Neural progenitor cell (in vitro differentiated cells): ENCODE data around the gene PNKP. TPM values are rescaled to one million over a fixed set of nuclear protein-coding genes. Genes with fewer than 3 reads are reported as not detected.

Source experiments
- DNase-seq: peaks from one replicate; pipeline ENCODE4 v3.0.0-alpha.2; 2016; ENCODE audit warnings: low spot score
- H2AFZ ChIP-seq: fragments of 200-600 bp; sonication (generic); replicated peaks from 2 replicates; pipeline ENCODE4 v1.6.1; 2016; ENCODE audit warnings: antibody characterized with exemption
- H3F3A ChIP-seq: fragments of 200-600 bp; sonication (generic); 2 replicates; pipeline ENCODE4 v1.6.1; 2016; ENCODE audit warnings: antibody characterized with exemption, low read depth
- H3K27ac ChIP-seq: fragments of 200-600 bp; sonication (generic); 2 replicates; pipeline ENCODE4 v1.5.1; 2016; ENCODE audit warnings: mild to moderate bottlenecking
- H3K27me3 ChIP-seq: fragments of 200-600 bp; sonication (generic); 2 replicates; pipeline ENCODE4 v1.6.1; 2016; ENCODE audit warnings: mild to moderate bottlenecking, moderate library complexity
- H3K36me3 ChIP-seq: fragments of 200-600 bp; sonication (generic); 2 replicates; pipeline ENCODE4 v1.5.1; 2016
- H3K4me1 ChIP-seq: fragments of 200-600 bp; sonication (generic); 2 replicates; pipeline ENCODE4 v1.6.1; 2016; ENCODE audit warnings: mixed run types
- H3K4me2 ChIP-seq: fragments of 200-600 bp; sonication (generic); 2 replicates; pipeline ENCODE4 v1.6.1; 2016
- H3K4me3 ChIP-seq: fragments of 200-600 bp; sonication (generic); 2 replicates; pipeline ENCODE4 v1.5.1; 2016
- H3K79me2 ChIP-seq: fragments of 200-600 bp; sonication (generic); 2 replicates; pipeline ENCODE4 v1.6.1; 2016; ENCODE audit warnings: low read depth
- H3K9ac ChIP-seq: fragments of 200-600 bp; sonication (generic); 2 replicates; pipeline ENCODE4 v1.6.1; 2016
- H3K9me3 ChIP-seq: fragments of 200-600 bp; sonication (generic); 2 replicates; pipeline ENCODE4 v1.5.1; 2016; ENCODE audit warnings: low read depth
- H4K20me1 ChIP-seq: fragments of 200-600 bp; sonication (generic); 2 replicates; pipeline ENCODE4 v1.6.1; 2016; ENCODE audit warnings: low read depth
- H3K27ac Mint-ChIP-seq: 3 replicates; pipeline ENCODE4 v1.8.0; 2021; ENCODE audit warnings: mixed read lengths
- H3K27me3 Mint-ChIP-seq: 2 replicates; pipeline ENCODE4 v1.8.0; 2022; ENCODE audit warnings: low read depth, mild to moderate bottlenecking, inconsistent platforms, moderate library complexity, mixed read lengths; ENCODE audit not compliant: insufficient read depth
- H3K36me3 Mint-ChIP-seq: 3 replicates; pipeline ENCODE4 v1.8.0; 2021; ENCODE audit warnings: mixed read lengths
- H3K4me1 Mint-ChIP-seq: 3 replicates; pipeline ENCODE4 v1.8.0; 2021; ENCODE audit warnings: mixed read lengths
- H3K4me3 Mint-ChIP-seq: 3 replicates; pipeline ENCODE4 v1.8.0; 2021; ENCODE audit warnings: mild to moderate bottlenecking, moderate library complexity, mixed read lengths
- H3K9me3 Mint-ChIP-seq: 3 replicates; pipeline ENCODE4 v1.8.0; 2020; ENCODE audit warnings: mixed read lengths
- EZH2 ChIP-seq: fragments of 200-600 bp; sonication (generic); IDR thresholded peaks from 2 replicates; pipeline ENCODE4 v1.6.1; 2017; ENCODE audit warnings: antibody characterized with exemption, mild to moderate bottlenecking, moderate library complexity
- EZH2phosphoT487 ChIP-seq: fragments of 200-600 bp; sonication (generic); IDR thresholded peaks from 2 replicates; pipeline ENCODE4 v1.6.1; 2017; ENCODE audit warnings: antibody characterized with exemption
- total RNA-seq: library from RNA; depleted of rRNA; stranded (reverse); fragments of >200 nt; gene quantifications from 2 replicates; pipeline ENCODE4 v1.2.3, GENCODE V29; 2015; ENCODE audit warnings: low replicate concordance
- TF ChIP-seq, protein P1 (sequence below): fragments of 200-600 bp; sonication (generic); IDR thresholded peaks from 2 replicates; pipeline ENCODE4 v1.5.1; 2017; ENCODE audit warnings: antibody characterized with exemption, mild to moderate bottlenecking

The PNKP gene
- total RNA-seq, 1 donor from 2014 or later, result 41.1 TPM

GRCh38 chr19:49887037-49887664 lies 19.8 kb upstream of the PNKP start:
- peaks cover 4% of the 10 kb centered on the region for H3K36me3 ChIP-seq
- H2AFZ ChIP-seq, result no peak overlapping the region
- Mint-ChIP-seq H3K9me3 (no peaks in the 10 kb centered on the region), H3K27ac (no peak overlapping the region), H3K27me3 (peaks cover 11% of the 10 kb centered on the region), H3K4me3 (no peak overlapping the region), H3K36me3 (peaks cover 22% of the 10 kb centered on the region), H3K4me1 (peaks cover 4% of the 10 kb centered on the region)
- no peak overlapping the region for H3K4me3 ChIP-seq
- DNase-seq, result no peak
- H3K9ac ChIP-seq, result no peak overlapping the region
- H3K79me2 ChIP-seq, result no peaks in the 10 kb centered on the region
- no peak overlapping the region for H3K4me2 ChIP-seq
- H3K27me3 ChIP-seq, result peaks cover 24% of the 10 kb centered on the region
- peaks cover 23% of the 10 kb centered on the region for H3F3A ChIP-seq
- H3K4me1 ChIP-seq, result no peaks in the 10 kb centered on the region
- H3K9me3 ChIP-seq, result no peaks in the 10 kb centered on the region
- H4K20me1 ChIP-seq, result no peaks in the 10 kb centered on the region
- no peak overlapping the region for H3K27ac ChIP-seq
- TF ChIP-seq EZH2phosphoT487 (no peak), EZH2 (no peak)
- TF ChIP-seq, protein P1, sequence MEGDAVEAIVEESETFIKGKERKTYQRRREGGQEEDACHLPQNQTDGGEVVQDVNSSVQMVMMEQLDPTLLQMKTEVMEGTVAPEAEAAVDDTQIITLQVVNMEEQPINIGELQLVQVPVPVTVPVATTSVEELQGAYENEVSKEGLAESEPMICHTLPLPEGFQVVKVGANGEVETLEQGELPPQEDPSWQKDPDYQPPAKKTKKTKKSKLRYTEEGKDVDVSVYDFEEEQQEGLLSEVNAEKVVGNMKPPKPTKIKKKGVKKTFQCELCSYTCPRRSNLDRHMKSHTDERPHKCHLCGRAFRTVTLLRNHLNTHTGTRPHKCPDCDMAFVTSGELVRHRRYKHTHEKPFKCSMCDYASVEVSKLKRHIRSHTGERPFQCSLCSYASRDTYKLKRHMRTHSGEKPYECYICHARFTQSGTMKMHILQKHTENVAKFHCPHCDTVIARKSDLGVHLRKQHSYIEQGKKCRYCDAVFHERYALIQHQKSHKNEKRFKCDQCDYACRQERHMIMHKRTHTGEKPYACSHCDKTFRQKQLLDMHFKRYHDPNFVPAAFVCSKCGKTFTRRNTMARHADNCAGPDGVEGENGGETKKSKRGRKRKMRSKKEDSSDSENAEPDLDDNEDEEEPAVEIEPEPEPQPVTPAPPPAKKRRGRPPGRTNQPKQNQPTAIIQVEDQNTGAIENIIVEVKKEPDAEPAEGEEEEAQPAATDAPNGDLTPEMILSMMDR, result no peak

DNA sequence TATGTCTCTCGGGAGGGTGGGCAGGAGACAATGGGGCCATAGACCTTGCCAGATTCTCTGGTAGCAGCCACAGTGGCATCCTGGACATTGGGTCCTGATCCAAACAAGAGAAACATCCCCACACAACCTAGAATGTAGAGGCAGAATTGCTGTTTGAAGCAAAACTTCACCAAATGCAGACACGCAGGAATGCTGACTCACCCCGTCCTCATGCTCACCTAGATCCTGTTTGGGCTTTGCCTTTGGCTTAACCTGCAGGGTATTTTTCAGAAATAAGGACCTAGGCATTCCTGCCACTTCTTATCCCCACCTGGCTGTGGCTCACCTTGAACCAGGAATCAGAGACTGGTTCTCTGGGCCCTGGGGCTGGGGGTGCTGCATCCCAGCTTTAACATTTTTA lies 17.4 kb upstream of the PNKP start:
- Mint-ChIP-seq H3K4me3 (no peak overlapping the region), H3K9me3 (no peaks in the 10 kb centered on the region), H3K36me3 (peaks cover 30% of the 10 kb centered on the region), H3K27me3 (peaks cover 8% of the 10 kb centered on the region), H3K27ac (no peak overlapping the region), H3K4me1 (no peaks in the 10 kb centered on the region)
- peaks cover 6% of the 10 kb centered on the region for H3F3A ChIP-seq
- H3K9ac ChIP-seq, result no peak overlapping the region
- no peak overlapping the region for H2AFZ ChIP-seq
- no peaks in the 10 kb centered on the region for H3K79me2 ChIP-seq
- peaks cover 7% of the 10 kb centered on the region for H3K27me3 ChIP-seq
- no peak overlapping the region for H3K4me3 ChIP-seq
- H3K4me2 ChIP-seq, result no peak overlapping the region
- no peaks in the 10 kb centered on the region for H3K9me3 ChIP-seq
- peaks cover 4% of the 10 kb centered on the region for H3K36me3 ChIP-seq
- TF ChIP-seq EZH2phosphoT487 (no peak), EZH2 (no peak)
- TF ChIP-seq, protein P1, result no peak
- no peak for DNase-seq
- no peak overlapping the region for H3K27ac ChIP-seq
- no peaks in the 10 kb centered on the region for H3K4me1 ChIP-seq
- H4K20me1 ChIP-seq, result peaks cover 6% of the 10 kb centered on the region

- Mint-ChIP-seq H3K36me3 (peaks cover 32% of the 10 kb centered on the region), H3K9me3 (no peaks in the 10 kb centered on the region), H3K27me3 (peaks cover 3% of the 10 kb centered on the region), H3K27ac (no peak overlapping the region), H3K4me3 (no peak overlapping the region), H3K4me1 (peaks cover 4% of the 10 kb centered on the region)
- no peaks in the 10 kb centered on the region for H3K9me3 ChIP-seq
- H3K9ac ChIP-seq, result no peak overlapping the region
- H3F3A ChIP-seq, result no peaks in the 10 kb centered on the region
- H3K27me3 ChIP-seq, result peaks cover 3% of the 10 kb centered on the region
- H3K4me2 ChIP-seq, result no peak overlapping the region
- H4K20me1 ChIP-seq, result peaks cover 10% of the 10 kb centered on the region
- DNase-seq, result no peak
- TF ChIP-seq EZH2 (no peak), EZH2phosphoT487 (no peak)
- TF ChIP-seq, protein P1, result no peak
- H3K36me3 ChIP-seq, result peaks cover 4% of the 10 kb centered on the region
- no peak overlapping the region for H2AFZ ChIP-seq
- no peak overlapping the region for H3K4me3 ChIP-seq
- no peaks in the 10 kb centered on the region for H3K4me1 ChIP-seq
- H3K27ac ChIP-seq, result no peak overlapping the region
- H3K79me2 ChIP-seq, result peaks cover 4% of the 10 kb centered on the region
Measured at GRCh38 chr19:49884109-49884508, 16.7 kb upstream of the PNKP start.
